GM19099 (cell line): ENCODE data around the gene STMP1.

ENCODE experiments used
- POLR2A ChIP-seq: IDR thresholded peaks from 3 replicates; pipeline ENCODE4 v1.6.1; 2011; ENCODE audit warnings: low read depth; ENCODE audit not compliant: insufficient read length; ENCODE audit errors: extremely low read depth

The STMP1 gene

DNA sequence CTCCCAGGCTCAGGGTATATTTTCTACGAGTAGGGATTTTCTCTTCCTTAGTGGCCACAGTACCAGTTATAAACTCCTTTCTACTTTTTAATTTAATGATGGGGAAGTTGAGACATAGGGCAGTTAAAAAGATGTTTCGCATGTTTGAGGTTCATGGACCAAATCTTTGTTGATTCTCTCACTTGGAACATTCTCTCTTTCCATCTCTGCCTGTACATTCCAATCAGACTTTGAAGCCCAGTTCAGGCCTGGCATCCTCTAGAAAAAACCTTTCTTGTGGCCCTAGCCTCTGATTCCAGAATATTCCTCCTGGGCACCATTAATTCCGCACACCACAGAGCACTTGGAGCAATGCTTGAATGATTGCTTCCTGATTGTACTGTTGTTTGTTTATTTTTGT, 47.2 kb downstream of the STMP1 start:
- TF ChIP-seq POLR2A, result no peak

DNA sequence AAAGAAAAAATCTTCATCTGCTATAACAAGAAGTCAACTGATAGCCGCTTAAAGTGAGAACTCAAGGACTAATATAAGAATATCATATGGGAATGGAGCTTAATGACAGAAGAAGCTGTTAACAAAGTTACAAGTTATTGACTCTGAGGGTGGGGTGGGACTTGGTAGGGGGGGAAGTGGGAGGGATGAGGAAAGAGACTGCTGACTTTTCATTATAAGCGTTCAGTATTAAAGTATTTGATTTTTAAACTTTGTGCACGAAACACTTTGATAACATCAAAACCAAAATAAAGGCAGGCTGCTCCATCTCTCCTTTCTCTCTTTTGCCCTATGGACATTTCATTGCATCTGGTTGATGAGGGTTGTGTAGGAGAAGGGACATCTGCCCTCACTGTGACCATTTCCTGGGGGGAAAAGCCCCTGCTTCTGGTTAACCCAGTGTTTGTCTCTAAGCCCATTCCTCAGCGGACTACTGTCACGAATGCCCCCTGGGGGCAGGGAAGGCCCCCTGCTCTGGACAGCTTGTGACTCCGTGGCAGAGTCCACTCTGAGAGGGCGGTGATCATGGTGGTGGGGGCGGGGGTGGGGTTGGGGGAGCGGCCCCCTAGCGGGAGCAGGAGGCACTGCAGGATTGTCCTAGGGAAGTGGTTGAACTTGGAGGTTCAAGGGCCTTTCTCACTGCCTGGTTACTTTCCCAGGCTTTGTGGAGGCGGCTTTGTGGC, 48.3 kb downstream of the STMP1 start:
- TF ChIP-seq POLR2A, result no peak

DNA sequence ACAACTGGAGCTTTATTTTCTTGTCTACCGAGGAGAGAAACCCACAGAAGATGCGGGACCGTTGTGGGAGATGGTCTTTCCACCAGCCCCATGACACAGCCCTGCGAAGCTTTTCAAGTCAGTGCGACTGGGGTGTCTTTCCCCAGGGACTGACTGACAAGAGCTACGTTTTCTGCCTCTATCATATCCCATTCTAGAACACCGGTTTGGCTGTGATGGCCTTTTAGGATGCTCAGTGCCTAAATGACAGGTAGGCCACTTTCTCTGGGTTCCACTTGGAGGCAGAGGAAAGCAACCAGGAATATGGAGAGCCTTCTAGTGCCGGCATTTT, 48.8 kb downstream of the STMP1 start:
- no peak for TF ChIP-seq POLR2A

DNA sequence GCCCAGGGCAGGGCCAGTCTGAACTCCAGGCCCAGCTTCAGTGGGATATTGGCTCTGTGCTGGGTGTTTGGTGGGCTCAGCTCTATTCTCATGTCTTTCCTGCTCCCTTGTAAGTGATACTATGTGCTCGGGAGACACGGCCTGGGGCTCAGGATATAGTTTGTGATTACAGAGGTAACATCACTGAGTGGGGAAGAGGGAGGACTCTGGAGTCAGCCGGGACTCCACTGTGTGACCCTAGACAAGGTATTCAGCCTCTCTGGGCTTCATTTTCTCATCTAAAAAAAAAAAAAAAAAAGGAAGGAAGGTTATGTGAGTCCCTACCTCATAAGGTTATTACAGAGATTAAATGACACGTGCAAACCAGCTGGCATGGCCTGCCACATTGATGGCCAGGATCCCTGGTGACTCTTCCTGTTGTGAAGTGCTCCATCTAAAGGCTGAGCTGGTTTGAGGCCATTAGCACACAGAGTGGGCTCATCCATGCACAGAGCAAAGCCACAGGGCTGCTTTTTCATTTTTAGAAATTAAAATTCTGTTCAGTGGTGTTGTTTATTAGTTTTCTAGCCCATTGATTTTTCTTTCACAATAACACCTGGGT, 50.0 kb downstream of the STMP1 start:
- TF ChIP-seq POLR2A, result no peak

DNA sequence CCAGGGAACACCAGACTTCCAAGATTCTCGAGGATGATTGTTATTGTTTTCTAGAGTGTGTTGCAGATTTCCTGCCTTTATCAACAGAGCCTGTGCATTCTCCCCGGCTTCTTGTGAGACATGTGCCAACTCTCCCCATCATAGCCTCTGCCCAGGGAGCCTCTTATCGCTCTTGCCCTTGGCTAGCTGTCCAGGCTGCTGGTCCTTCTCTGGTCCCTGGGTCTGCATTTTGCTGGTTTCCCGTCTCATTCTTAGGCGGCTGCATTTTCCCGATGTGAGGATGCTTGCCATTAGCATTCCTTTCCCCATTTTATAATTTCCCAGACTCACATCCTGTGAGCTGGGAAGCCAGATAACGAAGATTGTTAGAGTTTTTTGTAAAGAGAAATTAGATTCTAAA, 50.5 kb downstream of the STMP1 start:
- no peak for TF ChIP-seq POLR2A

DNA sequence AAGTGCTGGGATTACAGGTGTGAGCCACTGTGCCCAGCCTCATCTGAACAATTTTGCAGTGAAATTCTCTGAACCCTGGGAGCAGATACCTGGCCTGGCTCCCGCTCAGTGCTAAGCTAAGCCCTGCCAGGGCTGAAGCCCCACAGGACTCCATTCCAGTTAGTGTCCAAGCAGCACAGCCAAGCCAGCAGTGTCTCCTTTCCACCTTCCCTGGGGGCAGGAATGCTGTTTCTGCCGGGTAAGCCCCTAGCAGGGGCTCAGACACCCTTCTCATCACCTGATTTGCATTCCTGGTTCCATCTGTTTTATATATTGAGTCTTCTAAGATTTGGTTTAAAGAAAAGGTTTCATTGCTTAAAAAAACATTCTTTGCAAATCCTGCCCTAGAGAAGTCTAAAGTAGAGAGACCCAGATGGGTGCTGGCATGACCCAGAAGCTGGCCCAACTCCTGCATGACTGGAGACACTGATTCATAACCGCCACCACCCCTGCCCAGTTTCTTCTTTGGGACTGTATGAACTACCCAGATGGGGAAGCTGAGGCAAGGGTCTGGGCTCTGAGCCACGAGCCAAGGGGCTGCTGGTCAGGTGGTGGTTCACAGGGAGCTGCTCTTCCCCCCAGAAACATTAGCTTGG, 51.6 kb downstream of the STMP1 start:
- no peak for TF ChIP-seq POLR2A

DNA sequence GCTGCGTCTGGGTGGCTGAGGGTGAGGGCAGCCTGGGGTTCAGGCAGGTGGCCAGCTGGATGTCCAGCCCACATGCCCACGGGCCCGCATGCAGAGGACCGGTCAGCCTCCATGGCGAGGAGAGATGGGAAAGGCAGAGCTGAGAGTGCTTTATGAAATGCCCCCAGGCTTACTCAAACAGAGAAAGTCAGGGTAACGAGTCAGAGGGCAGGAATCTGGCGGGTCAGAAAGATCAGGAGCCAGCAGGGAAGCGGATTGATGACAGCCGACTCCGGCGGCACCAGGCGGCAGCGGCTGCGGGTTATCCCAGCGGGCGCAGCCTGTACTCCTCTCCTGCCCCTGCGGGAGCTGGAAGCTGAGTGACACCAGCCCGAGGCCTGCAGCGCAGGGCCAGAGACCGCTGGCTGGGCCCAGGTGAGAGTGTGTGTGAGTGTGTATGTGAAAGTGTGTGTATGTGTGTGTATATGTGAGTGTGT, 52.3 kb downstream of the STMP1 start:
- TF ChIP-seq POLR2A, result no peak

DNA sequence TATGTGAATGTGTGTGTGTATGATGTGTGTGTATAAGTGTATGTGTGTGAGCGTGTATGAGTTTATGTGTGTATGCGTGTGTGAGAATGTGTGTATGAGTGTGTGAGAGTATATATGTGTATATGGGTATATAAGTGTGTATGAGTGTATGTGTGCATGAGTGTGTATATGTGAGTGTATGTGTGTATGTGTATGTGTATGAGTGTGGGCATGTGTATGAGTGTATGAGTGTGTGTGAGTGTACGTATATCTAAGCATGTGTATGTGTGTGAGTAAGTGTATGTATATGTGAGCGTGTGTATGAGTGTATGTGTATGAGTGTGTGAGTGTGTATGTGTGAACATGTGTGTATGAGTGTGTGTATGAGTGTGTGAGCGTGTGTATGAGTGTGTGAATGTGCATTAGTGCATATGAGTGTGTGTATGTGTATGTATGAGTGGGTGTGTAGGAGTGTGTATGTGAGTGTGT, 52.8 kb downstream of the STMP1 start:
- TF ChIP-seq POLR2A, result no peak

DNA sequence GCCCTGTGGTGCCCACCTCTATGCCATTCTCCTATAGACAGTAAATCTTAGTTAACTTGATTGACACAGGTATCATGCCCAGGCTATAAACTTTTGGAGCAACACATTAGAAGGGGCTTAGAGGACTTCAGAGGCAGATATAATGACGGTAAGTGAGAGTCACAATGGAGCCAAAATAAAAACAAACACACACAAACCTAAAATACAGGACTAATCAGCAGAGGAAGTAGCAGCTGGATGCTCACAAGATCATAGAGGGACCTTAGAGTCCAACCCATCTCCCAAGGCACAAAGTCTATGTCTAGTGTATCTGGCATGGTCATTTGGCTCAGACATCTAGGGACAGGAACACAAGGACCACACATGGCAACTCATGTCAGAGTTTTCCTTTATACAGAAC, 53.4 kb downstream of the STMP1 start:
- no peak for TF ChIP-seq POLR2A

DNA sequence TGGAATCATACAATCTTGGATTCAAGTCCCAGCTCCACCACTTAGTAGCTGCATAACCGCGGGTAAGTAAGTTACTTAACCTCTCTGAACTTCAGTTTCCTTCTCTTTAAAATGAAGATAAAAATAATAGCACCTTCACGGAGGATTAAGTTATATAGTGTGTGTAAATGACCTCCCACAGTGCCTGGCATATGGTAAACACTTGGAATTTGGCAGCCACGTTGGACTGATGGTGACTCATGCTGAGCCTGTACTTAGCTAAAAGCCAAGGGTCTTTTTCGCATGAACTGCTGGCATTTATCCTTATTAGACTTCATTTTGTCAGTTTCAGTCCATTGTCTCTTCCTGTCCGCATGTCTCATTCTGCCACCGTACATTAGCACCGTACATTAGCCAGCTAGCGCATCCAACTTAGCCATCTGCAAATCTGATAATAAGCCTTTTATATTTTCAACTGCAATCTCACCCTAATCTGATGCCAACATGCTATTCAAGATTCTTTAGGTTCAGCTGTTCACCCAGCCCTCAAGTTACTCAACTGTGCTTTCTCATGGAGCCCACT, 54.4 kb downstream of the STMP1 start:
- no peak for TF ChIP-seq POLR2A

DNA sequence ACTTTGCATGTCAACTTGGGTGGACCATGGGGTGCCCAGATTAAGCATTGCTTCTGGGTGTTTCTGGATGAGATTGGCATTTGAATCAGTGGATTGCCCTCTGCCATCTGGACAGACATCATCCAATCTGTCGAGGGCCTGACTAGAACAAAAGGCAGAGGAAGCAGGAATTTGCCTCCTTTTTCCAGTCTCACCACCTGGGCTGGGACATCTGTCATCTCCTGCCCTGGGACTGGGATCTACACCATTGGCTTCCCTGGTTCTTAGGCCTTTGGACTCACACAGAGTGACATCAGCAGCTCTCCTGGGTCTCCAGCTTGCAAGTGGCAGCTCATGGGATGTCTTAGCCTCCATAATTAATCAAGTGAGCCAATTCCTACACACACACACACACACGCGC, 55.4 kb downstream of the STMP1 start:
- no peak for TF ChIP-seq POLR2A

DNA sequence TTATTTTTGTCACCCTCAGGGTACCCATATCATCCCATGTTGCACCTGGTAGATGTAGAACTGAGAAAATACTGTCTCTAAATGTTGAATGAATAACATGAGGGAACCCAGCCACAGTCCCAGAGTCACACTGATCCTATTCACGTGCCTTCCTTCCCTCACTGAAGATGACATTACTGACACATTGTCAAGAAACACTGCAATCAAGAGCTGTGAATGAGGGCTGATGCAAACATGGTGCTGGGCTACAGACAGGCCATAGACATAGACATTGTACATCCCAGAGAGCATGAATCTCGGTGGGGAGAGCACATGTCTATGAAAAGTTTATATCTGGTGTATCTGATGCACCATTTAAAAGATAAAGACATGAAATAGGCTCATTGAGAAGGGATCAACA, 55.9 kb downstream of the STMP1 start:
- TF ChIP-seq POLR2A, result no peak

DNA sequence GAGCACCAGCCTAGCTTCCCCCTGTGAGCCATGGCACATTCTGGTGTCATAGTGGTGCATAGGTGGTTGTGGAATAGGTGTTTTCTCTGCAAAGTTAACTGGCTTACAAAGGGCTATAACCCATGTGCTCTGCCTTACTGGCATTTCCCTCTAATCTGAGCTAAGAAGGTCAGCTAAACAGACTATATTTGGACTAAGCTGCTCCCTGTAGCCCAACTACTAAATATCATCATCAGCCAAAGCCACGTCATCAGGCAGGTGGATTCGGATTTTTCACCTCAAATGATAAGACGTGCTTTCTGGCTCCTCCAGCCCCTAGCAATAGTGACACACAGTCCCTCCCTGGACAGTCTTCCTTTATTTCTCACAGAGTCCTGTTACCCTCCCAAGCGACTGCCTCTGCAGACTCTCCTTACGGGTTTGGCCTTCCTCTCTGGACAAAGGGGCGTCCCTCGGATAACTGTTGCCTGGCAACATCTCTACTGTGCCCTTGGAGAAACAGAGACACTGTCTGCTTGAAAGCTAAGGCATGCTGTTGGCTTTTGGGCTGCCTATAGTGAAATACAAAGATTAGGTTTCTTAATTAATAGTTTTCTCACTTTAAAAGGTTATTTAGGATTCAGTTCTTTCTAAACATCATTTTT, 56.6 kb downstream of the STMP1 start:
- no peak for TF ChIP-seq POLR2A

DNA sequence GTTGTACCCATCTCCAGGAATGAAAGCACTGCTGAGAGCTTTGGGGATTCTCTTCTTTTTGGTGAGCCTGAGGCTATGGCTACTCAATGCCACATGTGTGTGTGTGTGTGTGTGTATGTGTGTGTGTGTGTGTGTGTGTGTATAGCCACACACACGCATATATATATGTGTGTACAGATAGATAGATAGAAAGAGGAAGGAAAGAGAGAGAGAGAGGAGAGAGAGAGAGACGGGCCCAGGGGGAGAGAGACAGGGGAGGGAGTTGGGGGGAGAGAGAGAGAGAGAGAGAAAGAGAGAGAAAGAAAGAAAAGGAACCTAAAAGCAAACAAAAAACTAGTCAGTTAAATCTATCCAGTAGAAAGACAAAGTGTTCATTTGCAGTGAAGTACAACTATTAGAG, 57.4 kb downstream of the STMP1 start:
- TF ChIP-seq POLR2A, result no peak

DNA sequence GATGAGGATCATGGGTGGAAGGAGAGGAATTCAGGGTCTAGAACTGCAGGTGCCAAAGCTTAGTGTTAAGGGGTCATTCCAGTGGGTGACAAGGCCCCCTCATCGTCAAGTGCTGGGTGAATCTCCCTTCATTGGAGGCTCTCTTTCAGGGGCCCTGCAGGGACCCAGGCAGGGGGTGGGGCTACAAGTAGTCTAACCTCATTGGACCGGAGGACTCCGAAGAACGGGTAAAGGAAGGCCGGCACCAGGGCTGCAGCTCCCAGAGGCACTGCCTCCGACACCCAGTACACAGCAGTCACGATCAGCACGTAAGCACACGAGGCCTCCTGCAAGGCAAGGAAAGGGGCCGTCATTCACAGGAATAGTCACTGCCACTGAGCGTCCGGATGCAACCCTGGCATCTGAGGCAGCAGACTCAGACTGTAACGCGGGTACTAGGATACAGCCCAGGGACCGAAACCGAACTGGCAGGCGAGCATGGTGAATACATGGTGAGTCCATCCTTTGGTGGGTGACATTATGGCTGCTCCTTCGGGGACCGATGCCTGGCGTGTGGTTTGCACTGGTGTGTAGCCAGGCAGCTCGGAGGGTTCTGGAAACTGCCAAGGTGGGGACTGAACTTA, 59.0 kb downstream of the STMP1 start:
- TF ChIP-seq POLR2A, result no peak
